Endothelial cell of umbilical vein (primary cell): Measurements from ENCODE around the gene PLS1. TPM values are rescaled to one million over a fixed set of nuclear protein-coding genes. Genes with fewer than 3 reads are reported as not detected.

Experiments
- BruUV-seq: library from RNA; stranded (reverse); fragments of 400-500 nt; replicated peaks from 2 replicates; lab custom pipeline; 2021; lab: Mats Ljungman, UMichigan
- CTCF ChIA-PET: fragments of 300-600, 350-600 bp; sonication (Branson Sonifier 250); formaldehyde crosslinking; loops from one replicate; lab custom pipeline; 2021; ENCODE audit warnings: antibody characterized with exemption, inconsistent platforms; lab: Charles Lee
- POLR2A ChIA-PET: fragments of 300-600, 350-600 bp; sonication (Branson Sonifier 250); formaldehyde crosslinking; loops from one replicate; lab custom pipeline; 2021; ENCODE audit warnings: antibody characterized with exemption, inconsistent platforms; lab: Charles Lee
- DNase-seq: peaks from one replicate; pipeline ENCODE4 v3.0.0-alpha.2; 2011; ENCODE audit warnings: low read depth, low spot score
- FAIRE-seq: peaks from 2 replicates; lab custom pipeline; 2011; peaks lifted over from hg19 to GRCh38; lab: Jason Lieb, UNC
- H2AFZ ChIP-seq: 2 replicates; pipeline ENCODE4 v1.6.0; 2012; ENCODE audit warnings: low read depth, low read length, control low read depth, inconsistent platforms
- H3K27ac ChIP-seq: 2 replicates; pipeline ENCODE4 v1.5.1; 2011; ENCODE audit warnings: low read depth, mild to moderate bottlenecking, control low read depth, low read length, moderate library complexity; ENCODE audit not compliant: insufficient read depth
- H3K27me3 ChIP-seq, 2 experiments: 2 replicates each; pipeline versions ENCODE4 v1.6.0 to v1.6.1; 2011; ENCODE audit warnings: low read length in 2 of 2, mixed read lengths in 1 of 2; ENCODE audit not compliant: control insufficient read depth in 2 of 2, insufficient read depth in 2 of 2
- H3K36me3 ChIP-seq, 2 experiments: 2 replicates in 1 of 2; 3 replicates in 1 of 2; pipeline ENCODE4 v1.5.1; 2011; ENCODE audit warnings: low read length in 2 of 2, mild to moderate bottlenecking in 1 of 2, moderate library complexity in 1 of 2; ENCODE audit not compliant: control insufficient read depth in 2 of 2, insufficient read depth in 2 of 2; ENCODE audit errors: extremely low read depth in 1 of 2
- H3K4me1 ChIP-seq: 3 replicates; pipeline ENCODE4 v1.5.1; 2011; ENCODE audit warnings: mild to moderate bottlenecking, low read length; ENCODE audit not compliant: control insufficient read depth, insufficient read depth; ENCODE audit errors: extremely low read depth
- H3K4me2 ChIP-seq: 2 replicates; pipeline ENCODE4 v1.6.1; 2011; ENCODE audit warnings: low read length, control low read depth, mixed read lengths; ENCODE audit not compliant: insufficient read depth
- H3K4me3 ChIP-seq, 3 experiments: fragments of 200-600 bp in 1 of 3; sonication (generic), shearing (Covaris generic) in 1 of 3; replicated peaks in 1 of 3; 2 replicates each; pipeline ENCODE4 v1.5.1; 2011 to 2016; ENCODE audit warnings: control low read depth in 3 of 3, low read length in 3 of 3, mild to moderate bottlenecking in 2 of 3, inconsistent platforms in 1 of 3, low read depth in 1 of 3, moderate library complexity in 1 of 3; ENCODE audit not compliant: insufficient read depth in 1 of 3
- H3K79me2 ChIP-seq: 2 replicates; pipeline ENCODE4 v1.6.0; 2012; ENCODE audit warnings: low read length, inconsistent platforms; ENCODE audit not compliant: control insufficient read depth, insufficient read depth
- H3K9ac ChIP-seq: replicated peaks from 2 replicates; pipeline ENCODE3; 2011; ENCODE audit warnings: low read length, control low read depth; ENCODE audit not compliant: insufficient read depth; ENCODE audit errors: extremely low read depth
- H3K9me1 ChIP-seq: replicated peaks from 3 replicates; pipeline ENCODE4 v1.6.0; 2011; ENCODE audit warnings: mild to moderate bottlenecking, low read length; ENCODE audit not compliant: control insufficient read depth, insufficient read depth; ENCODE audit errors: extremely low read depth
- H3K9me3 ChIP-seq: replicated peaks from 2 replicates; pipeline ENCODE4 v1.5.1; 2012; ENCODE audit warnings: low read length, inconsistent platforms; ENCODE audit not compliant: control insufficient read depth, insufficient read depth
- H4K20me1 ChIP-seq: replicated peaks from 2 replicates; pipeline ENCODE3; 2011; ENCODE audit warnings: mild to moderate bottlenecking, low read length; ENCODE audit not compliant: control insufficient read depth, insufficient read depth; ENCODE audit errors: extremely low read depth
- GATA2 ChIP-seq: IDR thresholded peaks from 2 replicates; pipeline ENCODE4 v1.7.0; 2011; ENCODE audit warnings: low read depth, mild to moderate bottlenecking, moderate library complexity, mixed read lengths, low read length; ENCODE audit not compliant: insufficient read length, insufficient read depth
- JUN ChIP-seq: IDR thresholded peaks from 2 replicates; pipeline ENCODE4 v1.6.1; 2011; ENCODE audit warnings: borderline replicate concordance, low read depth; ENCODE audit not compliant: insufficient read length, insufficient read depth
- MYC ChIP-seq: IDR thresholded peaks from one replicate; pipeline ENCODE4 v1.6.1; 2011; ENCODE audit warnings: mild to moderate bottlenecking, low read depth, low read length
- POLR2A ChIP-seq: IDR thresholded peaks from 2 replicates; pipeline ENCODE4 v1.6.1; 2012; ENCODE audit warnings: low read depth, mild to moderate bottlenecking, control low read depth, low read length
- POLR2AphosphoS5 ChIP-seq: IDR thresholded peaks from 2 replicates; pipeline ENCODE4 v1.6.1; 2012; ENCODE audit warnings: low read depth, mild to moderate bottlenecking, control low read depth, low read length, moderate library complexity; ENCODE audit not compliant: insufficient read depth
- dilution Hi-C: fragments of 300-500 bp; cut with MboI; formaldehyde crosslinking; loops from one replicate; pipeline ENCODE4 v1.15.0; 2019; ENCODE audit warnings: low sequenced_read_pairs; ENCODE audit not compliant: extremely low pct_ligation_motif_present
- intact Hi-C: fragments of 100-400 bp; cut with micrococcal nuclease; formaldehyde crosslinking; loops from one replicate; pipeline ENCODE4 v1.10.0; 2022
- polyA plus RNA-seq, 4 experiments: library from polyadenylated mRNA; depleted of rRNA in 3 of 4; stranded (reverse) in 3 of 4; unstranded in 1 of 4; fragments of >200 nt; gene quantifications; 2 replicates each; pipeline versions ENCODE4 v1.2.1 to v1.2.3, GENCODE V29; 2011 to 2012; ENCODE audit warnings: missing spikeins in 1 of 4
- total RNA-seq: library from RNA; stranded (reverse); gene quantifications from 2 replicates; pipeline ENCODE4 v1.2.3, GENCODE V29; 2021
- TF ChIP-seq, protein P1 (sequence below), 2 donors: IDR thresholded peaks; 1 replicate in 1 of 2; 2 replicates in 1 of 2; pipeline ENCODE4 v1.5.1; 2011; ENCODE audit warnings: low read length in 2 of 2, mild to moderate bottlenecking in 2 of 2, moderate library complexity in 2 of 2, control low read depth in 1 of 2, inconsistent platforms in 1 of 2, low read depth in 1 of 2; ENCODE audit not compliant: insufficient read depth in 1 of 2; ENCODE audit errors: extremely low read depth in 1 of 2
- TF ChIP-seq, protein P2 (sequence below): IDR thresholded peaks from 2 replicates; pipeline ENCODE4 v1.6.1; 2011; ENCODE audit not compliant: insufficient read depth, insufficient read length

The PLS1 gene
- total and polyA plus RNA-seq, 2 donors (not counting 3 experiments of a cell fraction or from before 2014, with no cell fraction given), result 0.59 to 1.3 TPM

DNA sequence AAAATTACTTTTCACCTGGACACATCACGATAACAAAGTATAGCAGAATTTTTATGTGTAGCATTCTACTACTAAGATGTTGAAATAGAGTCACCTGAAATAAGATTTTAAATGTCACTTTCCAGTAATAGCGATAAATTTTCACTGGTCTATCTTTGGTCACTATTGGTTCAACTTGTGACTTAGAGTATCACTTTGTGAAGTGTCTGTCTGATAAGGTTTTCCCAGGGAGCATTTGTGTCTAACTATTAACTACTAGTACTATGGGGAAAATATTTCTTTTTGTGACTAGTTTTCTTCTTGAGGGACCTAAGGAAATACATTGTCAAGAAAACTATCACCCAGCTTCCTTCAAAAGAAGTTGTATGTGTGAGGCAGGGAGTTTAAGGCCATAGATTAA is 138.6 kb downstream of the PLS1 start:
- no peaks in the 10 kb centered on the region for H3K4me1 ChIP-seq
- DNase-seq (no peak), FAIRE-seq (no peak)
- no peaks in the 10 kb centered on the region for H3K9me3 ChIP-seq
- ChIA-PET CTCF (no interaction called here), POLR2A (no interaction called here)
- H3K27me3 ChIP-seq, result no peaks in the 10 kb centered on the region
- H3K4me3 ChIP-seq, result no peak overlapping the region
- H2AFZ ChIP-seq, result no peak overlapping the region
- intact Hi-C loops, result no loop called here
- H3K27ac ChIP-seq, result no peak overlapping the region
- no TSS peak for BruUV-seq
- TF ChIP-seq MYC, result no peak
- no peak for TF ChIP-seq POLR2AphosphoS5
- TF ChIP-seq POLR2A, result no peak
- TF ChIP-seq, protein P1, sequence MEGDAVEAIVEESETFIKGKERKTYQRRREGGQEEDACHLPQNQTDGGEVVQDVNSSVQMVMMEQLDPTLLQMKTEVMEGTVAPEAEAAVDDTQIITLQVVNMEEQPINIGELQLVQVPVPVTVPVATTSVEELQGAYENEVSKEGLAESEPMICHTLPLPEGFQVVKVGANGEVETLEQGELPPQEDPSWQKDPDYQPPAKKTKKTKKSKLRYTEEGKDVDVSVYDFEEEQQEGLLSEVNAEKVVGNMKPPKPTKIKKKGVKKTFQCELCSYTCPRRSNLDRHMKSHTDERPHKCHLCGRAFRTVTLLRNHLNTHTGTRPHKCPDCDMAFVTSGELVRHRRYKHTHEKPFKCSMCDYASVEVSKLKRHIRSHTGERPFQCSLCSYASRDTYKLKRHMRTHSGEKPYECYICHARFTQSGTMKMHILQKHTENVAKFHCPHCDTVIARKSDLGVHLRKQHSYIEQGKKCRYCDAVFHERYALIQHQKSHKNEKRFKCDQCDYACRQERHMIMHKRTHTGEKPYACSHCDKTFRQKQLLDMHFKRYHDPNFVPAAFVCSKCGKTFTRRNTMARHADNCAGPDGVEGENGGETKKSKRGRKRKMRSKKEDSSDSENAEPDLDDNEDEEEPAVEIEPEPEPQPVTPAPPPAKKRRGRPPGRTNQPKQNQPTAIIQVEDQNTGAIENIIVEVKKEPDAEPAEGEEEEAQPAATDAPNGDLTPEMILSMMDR (IDR thresholded peaks at IDR 0.05; ENCODE audit: extremely low read depth in 1 of 2, insufficient read depth in 1 of 2, low read depth in 1 of 2, low read length in 2 of 2), result no peak
- no peak for TF ChIP-seq GATA2
- no peak for TF ChIP-seq JUN
- TF ChIP-seq, protein P2, sequence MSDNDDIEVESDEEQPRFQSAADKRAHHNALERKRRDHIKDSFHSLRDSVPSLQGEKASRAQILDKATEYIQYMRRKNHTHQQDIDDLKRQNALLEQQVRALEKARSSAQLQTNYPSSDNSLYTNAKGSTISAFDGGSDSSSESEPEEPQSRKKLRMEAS, result no peak
- H4K20me1 ChIP-seq, result no peaks in the 10 kb centered on the region
- H3K4me2 ChIP-seq, result no peak overlapping the region
- no peaks in the 10 kb centered on the region for H3K36me3 ChIP-seq
- no peaks in the 10 kb centered on the region for H3K79me2 ChIP-seq
- H3K9ac ChIP-seq, result no peak overlapping the region
- no peaks in the 10 kb centered on the region for H3K9me1 ChIP-seq
- dilution Hi-C loops, result no loop called here
